Measurements from ENCODE around the gene DOCK2. TPM values are rescaled to one million over a fixed set of nuclear protein-coding genes. Genes with fewer than 3 reads are reported as not detected.

DOCK2 gene
- total RNA-seq, 1 experiment from 2014 or later: 1.4 TPM

GRCh38 chr5:169939731-169940130, 302.7 kb downstream of the DOCK2 start:
- no peak overlapping the region for H3K27ac ChIP-seq (ENCODE audit: low read length)
- no peak for DNase-seq (ENCODE audit: low read depth, low spot score)
- ChIA-PET CTCF (no interaction called here), POLR2A (no interaction called here)
- no TSS peak for BruUV-seq (replicated peaks)
- intact Hi-C loops (cut with micrococcal nuclease; ENCODE audit: unreplicated experiment) (no loop called here), in situ Hi-C loops (cut with HindIII; ENCODE audit: low pct_unique_long_range_greater_than_20kb, low sequenced_read_pairs) (no loop called here)
- H3K9me3 ChIP-seq (ENCODE audit: control insufficient read depth, insufficient read depth, low read depth, low read length): no peaks in the 10 kb centered on the region
- TF ChIP-seq TCF7L2 (IDR thresholded peaks at IDR 0.05; ENCODE audit: low read depth, low read length): no peak
- TF ChIP-seq SIN3A (IDR thresholded peaks at IDR 0.05; ENCODE audit: borderline replicate concordance, insufficient read depth, low read depth, low read length): no peak
- TF ChIP-seq, protein P1, sequence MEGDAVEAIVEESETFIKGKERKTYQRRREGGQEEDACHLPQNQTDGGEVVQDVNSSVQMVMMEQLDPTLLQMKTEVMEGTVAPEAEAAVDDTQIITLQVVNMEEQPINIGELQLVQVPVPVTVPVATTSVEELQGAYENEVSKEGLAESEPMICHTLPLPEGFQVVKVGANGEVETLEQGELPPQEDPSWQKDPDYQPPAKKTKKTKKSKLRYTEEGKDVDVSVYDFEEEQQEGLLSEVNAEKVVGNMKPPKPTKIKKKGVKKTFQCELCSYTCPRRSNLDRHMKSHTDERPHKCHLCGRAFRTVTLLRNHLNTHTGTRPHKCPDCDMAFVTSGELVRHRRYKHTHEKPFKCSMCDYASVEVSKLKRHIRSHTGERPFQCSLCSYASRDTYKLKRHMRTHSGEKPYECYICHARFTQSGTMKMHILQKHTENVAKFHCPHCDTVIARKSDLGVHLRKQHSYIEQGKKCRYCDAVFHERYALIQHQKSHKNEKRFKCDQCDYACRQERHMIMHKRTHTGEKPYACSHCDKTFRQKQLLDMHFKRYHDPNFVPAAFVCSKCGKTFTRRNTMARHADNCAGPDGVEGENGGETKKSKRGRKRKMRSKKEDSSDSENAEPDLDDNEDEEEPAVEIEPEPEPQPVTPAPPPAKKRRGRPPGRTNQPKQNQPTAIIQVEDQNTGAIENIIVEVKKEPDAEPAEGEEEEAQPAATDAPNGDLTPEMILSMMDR (IDR thresholded peaks at IDR 0.05): no peak
- TF ChIP-seq POLR2AphosphoS5 (IDR thresholded peaks at IDR 0.05; ENCODE audit: low read depth, low read length): no peak
- TF ChIP-seq REST (IDR thresholded peaks at IDR 0.05; ENCODE audit: insufficient read depth in 1 of 2, low read depth in 2 of 2, low read length in 1 of 2): no peak
- H3K4me3 ChIP-seq (ENCODE audit: low read depth in 2 of 2, low read length in 2 of 2): no peak overlapping the region
- H3K36me3 ChIP-seq (ENCODE audit: control insufficient read depth, insufficient read depth, low read length): no peaks in the 10 kb centered on the region
- no peak for ATAC-seq
- H3K4me1 ChIP-seq (ENCODE audit: control insufficient read depth, insufficient read depth, low read length): no peaks in the 10 kb centered on the region
- H3K27me3 ChIP-seq (ENCODE audit: control insufficient read depth, insufficient read depth, low read length): no peaks in the 10 kb centered on the region

GRCh38 chr5:169941542-169941941, 304.5 kb downstream of the DOCK2 start:
- ChIA-PET CTCF (no interaction called here), POLR2A (no interaction called here)
- Histone ChIP-seq H3K9me3 (ENCODE audit: control insufficient read depth, insufficient read depth, low read depth, low read length) (no peaks in the 10 kb centered on the region), H3K4me1 (ENCODE audit: control insufficient read depth, insufficient read depth, low read length) (peaks cover 5% of the 10 kb centered on the region; the same call in 1 of the 2 replicates), H3K36me3 (ENCODE audit: control insufficient read depth, insufficient read depth, low read length) (no peaks in the 10 kb centered on the region), H3K27ac (ENCODE audit: low read length) (no peak overlapping the region), H3K4me3 (ENCODE audit: low read depth in 2 of 2, low read length in 2 of 2) (no peak overlapping the region), H3K27me3 (ENCODE audit: control insufficient read depth, insufficient read depth, low read length) (no peaks in the 10 kb centered on the region)
- in situ Hi-C loops (cut with HindIII; ENCODE audit: low pct_unique_long_range_greater_than_20kb, low sequenced_read_pairs): no loop called here
- no peak for DNase-seq (ENCODE audit: low read depth, low spot score)
- no TSS peak for BruUV-seq (replicated peaks)
- ATAC-seq: no peak
- intact Hi-C loops (cut with micrococcal nuclease; ENCODE audit: unreplicated experiment): no loop called here
- TF ChIP-seq, protein P1 (IDR thresholded peaks at IDR 0.05): no peak
- TF ChIP-seq SIN3A (IDR thresholded peaks at IDR 0.05; ENCODE audit: borderline replicate concordance, insufficient read depth, low read depth, low read length) (no peak), TCF7L2 (IDR thresholded peaks at IDR 0.05; ENCODE audit: low read depth, low read length) (no peak), POLR2AphosphoS5 (IDR thresholded peaks at IDR 0.05; ENCODE audit: low read depth, low read length) (no peak), REST (IDR thresholded peaks at IDR 0.05; ENCODE audit: insufficient read depth in 1 of 2, low read depth in 2 of 2, low read length in 1 of 2) (no peak)
